SK-N-SH treated with all-trans-retinoic acid at 6 μM for 48 hours (cell line): Measurements from ENCODE around the gene SYNGAP1.

Experiments
- CREB5 ChIP-seq: fragments of 250-450 bp; sonication (Bioruptor Pico); IDR thresholded peaks from 2 replicates; pipeline ENCODE4 v1.5.1; 2020; ENCODE audit warnings: low read depth, mild to moderate bottlenecking, moderate library complexity
- CSDC2 ChIP-seq: fragments of 250-450 bp; sonication (Bioruptor Pico); IDR thresholded peaks from 2 replicates; pipeline ENCODE4 v1.5.0; 2020; ENCODE audit warnings: mild to moderate bottlenecking, moderate library complexity

DNA sequence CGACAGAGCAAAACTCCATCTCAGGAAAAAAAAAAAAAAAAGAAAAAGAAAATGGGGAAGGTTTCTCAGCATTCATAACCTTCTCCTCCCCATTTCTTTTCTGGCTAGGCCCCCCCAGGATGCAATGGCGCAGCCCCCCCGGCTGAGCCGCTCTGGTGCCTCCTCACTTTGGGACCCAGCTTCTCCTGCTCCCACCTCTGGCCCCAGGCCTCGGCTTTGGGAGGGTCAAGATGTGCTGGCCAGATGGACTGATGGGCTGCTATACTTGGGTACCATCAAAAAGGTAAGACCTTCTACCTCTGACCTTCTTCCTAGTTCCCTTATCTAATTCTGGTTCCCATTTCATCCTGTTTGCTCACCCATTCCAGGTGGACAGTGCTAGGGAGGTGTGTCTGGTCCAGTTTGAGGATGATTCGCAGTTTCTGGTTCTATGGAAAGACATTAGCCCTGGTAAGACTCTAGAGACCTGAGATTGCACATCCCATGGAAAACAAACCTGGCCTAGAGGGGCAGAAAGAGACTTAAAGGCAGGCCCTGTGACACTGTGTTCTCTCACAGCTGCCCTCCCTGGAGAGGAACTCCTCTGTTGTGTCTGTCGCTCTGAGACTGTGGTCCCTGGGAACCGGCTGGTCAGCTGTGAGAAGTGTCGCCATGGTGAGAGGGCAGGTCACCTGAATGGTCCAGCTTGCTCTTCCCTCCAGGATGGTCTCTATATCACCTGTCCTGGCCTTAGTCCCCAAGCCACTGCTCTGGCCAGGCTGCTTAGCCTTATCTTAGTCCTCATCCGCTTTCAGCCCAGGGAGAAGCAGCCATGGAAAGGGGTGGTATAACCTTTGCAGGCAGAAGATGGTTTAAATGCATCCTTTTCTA, 7.5 kb upstream of the SYNGAP1 start:
- TF ChIP-seq CSDC2 (CRISPR knock-in tag): no peak
- TF ChIP-seq CREB5 (CRISPR knock-in tag): no peak
